BJ (cell line): ENCODE measurements around the gene CDH23. TPM values are rescaled to one million over a fixed set of nuclear protein-coding genes. Genes with fewer than 3 reads are reported as not detected.

Experiments used
- CTCF ChIA-PET: fragments of 350-600 bp; formaldehyde crosslinking; extraction: SDS; loops from one replicate; lab custom pipeline; 2021; ENCODE audit warnings: antibody characterized with exemption, inconsistent platforms; lab: Yijun Ruan, JAX
- POLR2A ChIA-PET: fragments of 300-600 bp; sonication (Branson Sonifier 250); formaldehyde crosslinking; extraction: SDS; loops from one replicate; lab custom pipeline; 2021; ENCODE audit warnings: antibody characterized with exemption; lab: Charles Lee
- DNase-seq: peaks from one replicate; pipeline ENCODE4 v3.0.0-alpha.2; 2011; ENCODE audit warnings: low read depth
- H3K27me3 ChIP-seq: 2 replicates; pipeline ENCODE4 v1.6.0; 2011; ENCODE audit warnings: low read length; ENCODE audit not compliant: control insufficient read depth, insufficient read depth
- H3K36me3 ChIP-seq: 2 replicates; pipeline ENCODE4 v1.5.1; 2011; ENCODE audit warnings: low read length; ENCODE audit not compliant: control insufficient read depth, insufficient read depth
- H3K4me3 ChIP-seq: 2 replicates; pipeline ENCODE4 v1.5.1; 2011; ENCODE audit warnings: low read depth, mild to moderate bottlenecking, control low read depth, low read length
- polyA plus RNA-seq: library from polyadenylated mRNA; depleted of rRNA; stranded (reverse); fragments of >200 nt; gene quantifications from 2 replicates; pipeline ENCODE4 v1.2.3, GENCODE V29; 2011
- TF ChIP-seq, protein P1 (sequence below): IDR thresholded peaks from 2 replicates; pipeline ENCODE4 v1.5.1; 2011; ENCODE audit warnings: low read depth, mild to moderate bottlenecking, control low read depth, inconsistent platforms, low read length, moderate library complexity; ENCODE audit not compliant: insufficient read depth

Gene CDH23
- polyA plus RNA-seq, 1 experiment = 0.05 TPM

DNA sequence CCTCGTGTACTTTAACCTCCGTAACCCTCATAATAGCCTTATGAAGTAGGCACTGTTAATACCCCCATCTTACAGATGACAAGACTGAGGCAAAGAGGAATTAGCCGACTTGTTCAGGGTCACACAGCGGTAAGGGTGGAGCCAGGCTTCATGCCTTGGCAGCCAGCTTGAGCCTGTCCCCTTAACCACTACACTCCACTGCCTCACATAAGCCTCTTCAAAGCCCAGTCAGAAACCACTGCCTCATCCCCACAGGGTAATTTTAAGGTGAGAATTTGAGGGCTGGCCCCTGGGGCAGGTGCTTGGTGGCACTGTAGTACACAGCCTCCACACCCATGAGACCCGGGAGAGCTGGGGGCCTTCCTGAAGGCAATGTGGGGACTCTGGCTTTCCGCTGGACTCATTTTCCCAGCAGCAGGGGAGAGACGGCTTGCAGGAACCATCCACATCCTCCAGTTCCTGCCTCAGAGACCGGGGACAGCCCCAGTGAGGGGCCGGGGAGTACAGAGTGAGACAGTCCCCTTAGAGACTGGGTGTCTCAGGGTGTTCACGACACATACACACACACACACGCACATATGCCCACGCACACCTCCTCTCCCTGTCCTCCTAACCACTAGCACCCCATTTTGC is 330.5 kb downstream of the CDH23 start:
- TF ChIP-seq, protein P1, sequence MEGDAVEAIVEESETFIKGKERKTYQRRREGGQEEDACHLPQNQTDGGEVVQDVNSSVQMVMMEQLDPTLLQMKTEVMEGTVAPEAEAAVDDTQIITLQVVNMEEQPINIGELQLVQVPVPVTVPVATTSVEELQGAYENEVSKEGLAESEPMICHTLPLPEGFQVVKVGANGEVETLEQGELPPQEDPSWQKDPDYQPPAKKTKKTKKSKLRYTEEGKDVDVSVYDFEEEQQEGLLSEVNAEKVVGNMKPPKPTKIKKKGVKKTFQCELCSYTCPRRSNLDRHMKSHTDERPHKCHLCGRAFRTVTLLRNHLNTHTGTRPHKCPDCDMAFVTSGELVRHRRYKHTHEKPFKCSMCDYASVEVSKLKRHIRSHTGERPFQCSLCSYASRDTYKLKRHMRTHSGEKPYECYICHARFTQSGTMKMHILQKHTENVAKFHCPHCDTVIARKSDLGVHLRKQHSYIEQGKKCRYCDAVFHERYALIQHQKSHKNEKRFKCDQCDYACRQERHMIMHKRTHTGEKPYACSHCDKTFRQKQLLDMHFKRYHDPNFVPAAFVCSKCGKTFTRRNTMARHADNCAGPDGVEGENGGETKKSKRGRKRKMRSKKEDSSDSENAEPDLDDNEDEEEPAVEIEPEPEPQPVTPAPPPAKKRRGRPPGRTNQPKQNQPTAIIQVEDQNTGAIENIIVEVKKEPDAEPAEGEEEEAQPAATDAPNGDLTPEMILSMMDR = no peak
- Histone ChIP-seq H3K27me3 (no peaks in the 10 kb centered on the region), H3K4me3 (no peak overlapping the region), H3K36me3 (no peaks in the 10 kb centered on the region)
- CTCF ChIA-PET = interaction anchor here (0.8 to 4.2 kb wide), 8 partner anchors 11 to 413 kb away, joined by 3 to 11 read pairs (median 4); partner anchors contain the start of gene VSIR
- DNase-seq = no peak
- POLR2A ChIA-PET = no interaction called here

DNA sequence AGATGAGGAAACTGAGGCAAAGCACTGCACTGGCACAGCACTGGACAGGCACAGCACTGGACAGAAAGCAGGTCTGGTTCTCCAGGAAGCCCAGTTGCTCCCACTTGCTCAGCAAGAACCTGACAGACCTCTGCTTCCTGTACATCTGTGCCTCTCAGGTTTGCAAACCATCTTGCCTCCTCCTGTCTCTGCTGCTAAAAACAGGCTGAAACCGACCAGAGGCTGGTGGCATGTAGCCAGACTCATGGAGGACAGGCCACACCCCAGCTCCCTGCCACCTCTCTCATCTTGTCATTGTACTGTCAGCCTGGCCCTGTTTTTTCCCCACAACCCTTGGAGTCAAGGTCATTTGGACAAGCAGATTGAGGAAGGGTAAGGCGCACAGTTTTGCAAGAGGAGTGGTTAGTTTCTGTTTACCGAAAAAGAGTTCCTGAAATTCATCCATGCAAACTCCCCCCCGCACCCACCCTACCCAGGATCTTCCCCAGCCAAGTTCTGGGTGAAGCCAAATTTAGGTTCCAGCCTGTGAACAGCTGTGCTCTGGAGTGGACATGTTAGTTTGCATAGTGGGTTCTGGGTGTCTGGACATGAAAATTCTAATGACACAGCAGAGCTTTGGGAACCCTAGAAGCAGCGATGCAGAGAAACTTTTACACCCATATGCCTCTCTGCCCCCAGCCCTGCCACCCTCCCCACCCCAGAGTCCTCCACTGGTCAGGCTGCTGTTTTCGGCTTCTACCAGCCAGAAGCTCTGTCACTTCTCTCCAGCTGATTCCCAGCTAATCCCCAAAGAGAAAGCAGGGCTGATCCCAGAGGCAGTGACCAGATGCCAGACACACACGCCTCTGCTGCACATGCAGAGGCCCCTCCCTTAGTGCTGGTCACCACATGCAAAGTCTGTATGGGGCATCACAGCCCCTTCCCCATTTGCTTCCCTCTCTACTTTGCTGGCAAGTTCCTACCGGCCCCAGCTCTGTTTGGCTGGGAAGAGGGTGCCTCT is 331.3 kb downstream of the CDH23 start:
- H3K4me3 ChIP-seq = no peak overlapping the region
- no peaks in the 10 kb centered on the region for H3K36me3 ChIP-seq
- TF ChIP-seq, protein P1 = no peak
- H3K27me3 ChIP-seq = no peaks in the 10 kb centered on the region
- no peak for DNase-seq
- CTCF ChIA-PET = interaction anchor here (0.7 to 4.2 kb wide), 10 partner anchors 9 to 85 kb away, joined by 3 to 11 read pairs (median 4); no protein-coding TSS in a partner anchor
- POLR2A ChIA-PET = interaction anchor here (0.7 kb wide), 1 partner anchor 24 kb away, joined by 3 read pairs; no protein-coding TSS in a partner anchor

DNA sequence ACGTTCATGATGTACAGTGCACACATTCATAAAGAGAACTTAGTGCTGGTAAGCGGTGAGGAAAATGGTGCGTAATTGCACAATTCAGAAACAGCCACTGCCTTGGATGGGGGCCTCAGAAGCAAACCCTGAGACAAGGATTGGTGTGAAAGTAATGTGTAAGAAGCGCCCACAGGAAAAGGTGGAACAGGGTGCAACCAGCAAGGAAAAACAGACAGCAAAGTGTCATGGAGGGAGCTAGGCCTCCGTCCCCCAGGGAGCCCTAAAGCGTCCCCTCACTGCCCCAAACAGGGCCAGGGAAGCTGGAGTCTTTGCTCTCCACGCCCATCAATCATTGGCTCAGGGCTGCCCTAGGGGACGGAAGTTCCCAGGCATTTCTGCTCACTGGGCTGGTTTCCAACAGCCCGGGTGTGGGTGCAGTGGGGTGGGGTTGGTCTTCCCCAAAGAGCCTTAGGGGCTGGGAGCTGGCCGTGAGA is 332.5 kb downstream of the CDH23 start:
- POLR2A ChIA-PET = no interaction called here
- no peaks in the 10 kb centered on the region for H3K36me3 ChIP-seq
- no peaks in the 10 kb centered on the region for H3K27me3 ChIP-seq
- TF ChIP-seq, protein P1 = no peak
- H3K4me3 ChIP-seq = no peak overlapping the region
- CTCF ChIA-PET = interaction anchor here (0.8 to 4.2 kb wide), 7 partner anchors 9 to 62 kb away, joined by 3 to 11 read pairs (median 4); partner anchors contain the start of gene VSIR
- no peak for DNase-seq

DNA sequence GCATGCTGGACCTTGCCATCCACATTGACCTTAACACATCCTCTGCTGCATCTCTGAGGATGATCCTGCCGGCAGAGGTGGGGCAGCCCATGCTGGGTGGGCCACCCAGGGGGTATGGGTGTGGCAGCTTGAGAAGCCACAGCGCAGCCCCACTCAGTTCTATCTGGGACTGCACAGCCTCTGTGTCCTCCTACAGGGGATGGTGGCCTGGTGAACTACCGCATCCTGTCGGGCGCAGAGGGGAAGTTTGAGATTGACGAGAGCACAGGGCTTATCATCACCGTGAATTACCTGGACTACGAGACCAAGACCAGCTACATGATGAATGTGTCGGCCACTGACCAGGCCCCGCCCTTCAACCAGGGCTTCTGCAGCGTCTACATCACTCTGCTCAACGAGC is 335.1 kb downstream of the CDH23 start:
- Histone ChIP-seq H3K4me3 (no peak overlapping the region), H3K27me3 (no peaks in the 10 kb centered on the region), H3K36me3 (no peaks in the 10 kb centered on the region)
- DNase-seq = no peak
- ChIA-PET POLR2A (no interaction called here), CTCF (interaction anchor here (0.6 to 2.3 kb wide), 7 partner anchors 8 to 41 kb away, joined by 3 to 10 read pairs (median 4); partner anchors contain the start of gene C10orf105)
- TF ChIP-seq, protein P1 = no peak

DNA sequence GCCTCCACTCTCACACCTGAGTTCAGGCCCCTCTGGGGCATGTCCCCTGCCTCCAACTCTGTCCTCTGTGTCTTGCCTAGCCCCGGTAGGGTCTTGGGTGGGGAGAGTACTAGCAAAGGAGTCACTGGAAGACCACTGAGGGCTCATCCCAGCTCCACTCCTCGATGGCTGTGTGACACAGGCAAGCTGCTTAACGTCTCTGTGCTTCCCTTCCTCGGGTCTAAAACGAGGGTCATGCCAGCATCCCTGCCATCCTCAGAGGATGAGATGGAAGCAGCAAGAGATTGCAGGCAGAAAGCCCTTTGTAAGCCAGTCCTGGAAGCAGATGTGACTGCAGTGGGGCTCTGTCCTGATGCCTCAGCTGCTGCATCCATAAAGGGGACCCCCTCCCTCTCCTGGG is 338.1 kb downstream of the CDH23 start:
- DNase-seq = no peak
- ChIA-PET CTCF (interaction anchor here (0.7 kb wide), 1 partner anchor 39 kb away, joined by 4 read pairs; the partner anchor contains the start of gene VSIR), POLR2A (no interaction called here)
- Histone ChIP-seq H3K4me3 (no peak overlapping the region), H3K27me3 (no peaks in the 10 kb centered on the region), H3K36me3 (no peaks in the 10 kb centered on the region)
- TF ChIP-seq, protein P1 = no peak
